GM10248 (cell line): Measurements from ENCODE around the gene TARM1.
A peak's percentile ranks its signal among the peaks of the same experiment; 100 is the strongest.
"Not testable (repeated sequence)": the region's sequence is repeated elsewhere in the genome, so short reads cannot be mapped to it uniquely, and the experiment has no call there.

Source experiments
- CTCF ChIA-PET: fragments of 300-600 bp; sonication (Branson Sonifier 250); formaldehyde crosslinking; extraction: SDS; loops from one replicate; lab custom pipeline; 2021; ENCODE audit warnings: antibody characterized with exemption; lab: Yijun Ruan, JAX
- POLR2A ChIA-PET: fragments of 350-650 bp; sonication (Branson Sonifier 250); formaldehyde crosslinking; extraction: SDS; loops from one replicate; lab custom pipeline; 2020; ENCODE audit warnings: antibody characterized with exemption; lab: Yijun Ruan, JAX
- DNase-seq: peaks from one replicate; pipeline ENCODE4 v3.0.0; 2012; ENCODE audit errors: extremely low spot score
- TF ChIP-seq, protein P1 (sequence below): IDR thresholded peaks from 2 replicates; pipeline ENCODE4 v1.5.1; 2012; ENCODE audit warnings: mild to moderate bottlenecking, low read depth; ENCODE audit errors: extremely low read depth, missing control alignments, control extremely low read depth

Gene TARM1

DNA sequence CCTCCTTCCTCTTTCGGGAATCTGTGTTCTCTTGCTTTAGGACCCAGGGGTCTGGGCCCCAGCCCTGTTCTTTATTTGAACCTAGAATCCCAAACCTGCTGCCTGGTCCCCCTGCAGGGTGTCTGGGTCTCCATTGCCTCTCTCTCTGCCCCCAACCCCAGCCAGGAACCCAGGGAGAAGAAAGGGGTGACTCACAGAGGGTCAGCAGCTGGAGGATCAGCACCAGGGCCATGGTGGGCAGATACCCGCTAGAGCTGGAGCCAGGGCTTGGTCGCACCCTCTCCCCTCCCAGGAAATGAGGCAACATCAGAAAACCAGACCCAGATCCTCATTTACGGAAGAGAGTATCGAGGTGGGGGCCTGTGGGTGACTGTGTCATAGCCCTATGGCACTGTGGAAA is 19.4 kb upstream of the TARM1 start, which contains the start of gene OSCAR:
Gene OSCAR, minus strand, starts transcription at position 243 of the 400 bp plus-strand sequence. Its CDS starts 11 bp downstream, at position 232.
- TF ChIP-seq, protein P1, sequence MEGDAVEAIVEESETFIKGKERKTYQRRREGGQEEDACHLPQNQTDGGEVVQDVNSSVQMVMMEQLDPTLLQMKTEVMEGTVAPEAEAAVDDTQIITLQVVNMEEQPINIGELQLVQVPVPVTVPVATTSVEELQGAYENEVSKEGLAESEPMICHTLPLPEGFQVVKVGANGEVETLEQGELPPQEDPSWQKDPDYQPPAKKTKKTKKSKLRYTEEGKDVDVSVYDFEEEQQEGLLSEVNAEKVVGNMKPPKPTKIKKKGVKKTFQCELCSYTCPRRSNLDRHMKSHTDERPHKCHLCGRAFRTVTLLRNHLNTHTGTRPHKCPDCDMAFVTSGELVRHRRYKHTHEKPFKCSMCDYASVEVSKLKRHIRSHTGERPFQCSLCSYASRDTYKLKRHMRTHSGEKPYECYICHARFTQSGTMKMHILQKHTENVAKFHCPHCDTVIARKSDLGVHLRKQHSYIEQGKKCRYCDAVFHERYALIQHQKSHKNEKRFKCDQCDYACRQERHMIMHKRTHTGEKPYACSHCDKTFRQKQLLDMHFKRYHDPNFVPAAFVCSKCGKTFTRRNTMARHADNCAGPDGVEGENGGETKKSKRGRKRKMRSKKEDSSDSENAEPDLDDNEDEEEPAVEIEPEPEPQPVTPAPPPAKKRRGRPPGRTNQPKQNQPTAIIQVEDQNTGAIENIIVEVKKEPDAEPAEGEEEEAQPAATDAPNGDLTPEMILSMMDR = no peak
- CTCF ChIA-PET = no interaction called here
- POLR2A ChIA-PET = no interaction called here
- DNase-seq = no peak

DNA sequence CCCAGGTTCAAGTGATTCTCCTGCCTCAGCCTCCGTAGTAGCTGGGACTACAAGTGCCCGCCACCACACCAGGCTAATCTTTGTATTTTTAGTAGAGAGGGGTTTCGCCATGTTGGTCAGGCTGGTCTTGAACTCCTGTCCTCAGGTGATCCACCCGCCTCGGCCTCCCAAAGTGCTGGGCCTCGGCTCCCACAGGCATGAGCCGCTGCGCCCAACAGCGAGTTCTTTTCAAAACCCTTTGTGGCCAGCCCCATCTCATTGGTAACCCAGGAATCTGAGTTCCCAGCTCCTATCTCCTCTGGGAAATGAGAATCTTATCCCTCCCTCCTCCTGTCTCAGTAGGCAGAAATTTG is 18.7 kb upstream of the TARM1 start:
- DNase-seq, POLR2A ChIA-PET, CTCF ChIA-PET: not testable (repeated sequence)

DNA sequence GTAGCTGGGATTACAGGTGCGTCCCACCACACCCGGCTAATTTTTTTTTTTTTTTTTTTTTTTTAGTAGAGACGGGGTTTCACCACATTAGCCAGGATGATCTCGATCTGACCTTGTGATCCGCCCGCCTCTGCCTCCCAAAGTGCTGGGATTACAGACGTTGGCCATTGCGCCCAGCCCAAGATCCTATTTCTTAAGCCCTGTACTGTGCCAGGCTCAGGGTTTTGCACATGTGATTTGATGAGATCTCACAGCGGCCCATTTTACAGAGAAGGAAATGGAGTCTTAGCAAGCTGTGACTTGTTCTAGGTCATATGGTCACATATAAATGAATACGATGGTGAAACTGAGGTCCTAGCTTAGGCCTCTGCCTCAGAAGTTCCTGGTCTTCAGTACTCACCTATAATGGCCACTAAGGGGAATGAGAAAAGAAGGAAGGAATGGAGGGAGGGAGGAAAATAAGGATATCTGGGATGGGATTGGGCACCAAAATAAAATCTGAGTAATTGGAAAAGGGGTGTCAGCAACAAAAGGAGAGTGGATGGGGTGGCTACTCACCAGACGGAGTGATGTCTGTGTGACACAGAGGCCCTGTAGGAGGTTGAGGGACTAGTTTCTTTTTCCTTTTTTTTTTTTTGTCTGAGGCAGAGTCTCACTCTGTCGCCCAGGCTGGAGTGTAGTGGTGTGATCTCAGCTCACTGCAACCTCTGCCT is 18.2 kb upstream of the TARM1 start:
- TF ChIP-seq, protein P1 = no peak
- CTCF ChIA-PET = no interaction called here
- POLR2A ChIA-PET = no interaction called here
- no peak for DNase-seq

DNA sequence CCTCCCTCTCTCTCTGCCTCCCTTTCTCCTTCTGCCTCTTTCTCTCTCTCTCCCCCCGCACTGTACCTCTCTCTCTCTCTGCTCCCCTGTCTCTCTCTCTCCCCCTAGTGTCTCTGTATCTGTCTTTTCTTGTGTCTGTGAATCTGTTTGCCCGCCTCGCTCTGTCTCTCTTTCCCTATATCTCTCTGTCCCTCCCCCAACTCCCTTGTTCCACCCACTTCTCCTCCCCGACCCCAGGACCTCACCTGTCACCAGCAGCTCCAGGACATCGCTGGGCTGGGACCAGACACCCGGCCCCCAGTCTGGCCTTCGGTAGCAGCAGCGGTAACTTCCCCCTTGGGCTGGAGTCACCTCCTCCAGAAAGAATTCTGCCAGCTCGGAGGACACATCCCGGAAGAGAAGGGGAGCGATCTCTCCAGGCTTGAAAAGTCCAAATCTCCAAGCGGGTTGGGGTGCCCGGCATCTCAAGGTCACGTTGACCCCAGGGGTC is 15.5 kb upstream of the TARM1 start:
- TF ChIP-seq, protein P1 = peak; percentile 20
- DNase-seq = peak; percentile 25
- ChIA-PET CTCF (interaction anchor here (1.0 to 2.1 kb wide), 2 partner anchors 73 to 304 kb away, joined by 3 to 6 read pairs; no protein-coding TSS in a partner anchor), POLR2A (interaction anchor here (0.7 kb wide), 1 partner anchor 1510 kb away, joined by 5 read pairs; no protein-coding TSS in a partner anchor)

DNA sequence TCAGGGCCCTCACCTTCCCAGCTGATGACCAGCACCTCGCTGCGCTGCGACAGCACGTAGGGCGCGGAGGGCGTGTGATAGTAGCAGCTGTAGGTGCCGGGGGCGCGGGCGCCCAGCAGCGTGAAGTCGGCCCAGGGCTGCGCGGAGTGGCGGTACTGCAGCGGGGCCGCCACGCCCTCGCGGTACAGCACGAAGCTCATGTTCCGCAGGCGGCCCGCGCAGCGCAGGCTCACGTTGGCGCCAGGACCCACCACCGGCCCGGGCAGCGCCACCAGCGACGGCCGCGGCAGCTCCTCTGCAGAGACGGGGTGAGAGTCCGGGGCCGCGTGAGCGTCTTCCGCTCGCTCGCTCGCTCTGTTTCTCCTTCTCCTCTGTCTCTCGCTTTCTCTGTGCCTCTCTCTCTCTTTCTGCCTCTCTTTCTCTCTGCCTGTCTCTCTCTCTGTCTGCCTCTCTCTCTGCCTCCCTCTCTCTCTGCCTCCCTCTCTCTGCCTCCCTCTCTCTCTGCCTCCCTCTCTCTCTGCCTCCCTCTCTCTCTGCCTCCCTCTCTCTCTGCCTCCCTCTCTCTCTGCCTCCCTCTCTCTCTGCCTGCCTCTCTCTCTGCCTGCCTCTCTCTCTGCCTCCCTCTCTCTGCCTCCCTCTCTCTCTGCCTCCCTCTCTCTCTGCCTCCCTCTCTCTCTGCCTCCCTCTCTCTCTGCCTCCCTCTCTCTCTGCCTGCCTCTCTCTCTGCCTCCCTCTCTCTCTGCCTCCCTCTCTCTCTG is 14.9 kb upstream of the TARM1 start:
- POLR2A ChIA-PET = not testable (repeated sequence)
- CTCF ChIA-PET = interaction anchor here (2.1 kb wide), 1 partner anchor 72 kb away, joined by 6 read pairs; no protein-coding TSS in a partner anchor
- peak; percentile 52 for DNase-seq

DNA sequence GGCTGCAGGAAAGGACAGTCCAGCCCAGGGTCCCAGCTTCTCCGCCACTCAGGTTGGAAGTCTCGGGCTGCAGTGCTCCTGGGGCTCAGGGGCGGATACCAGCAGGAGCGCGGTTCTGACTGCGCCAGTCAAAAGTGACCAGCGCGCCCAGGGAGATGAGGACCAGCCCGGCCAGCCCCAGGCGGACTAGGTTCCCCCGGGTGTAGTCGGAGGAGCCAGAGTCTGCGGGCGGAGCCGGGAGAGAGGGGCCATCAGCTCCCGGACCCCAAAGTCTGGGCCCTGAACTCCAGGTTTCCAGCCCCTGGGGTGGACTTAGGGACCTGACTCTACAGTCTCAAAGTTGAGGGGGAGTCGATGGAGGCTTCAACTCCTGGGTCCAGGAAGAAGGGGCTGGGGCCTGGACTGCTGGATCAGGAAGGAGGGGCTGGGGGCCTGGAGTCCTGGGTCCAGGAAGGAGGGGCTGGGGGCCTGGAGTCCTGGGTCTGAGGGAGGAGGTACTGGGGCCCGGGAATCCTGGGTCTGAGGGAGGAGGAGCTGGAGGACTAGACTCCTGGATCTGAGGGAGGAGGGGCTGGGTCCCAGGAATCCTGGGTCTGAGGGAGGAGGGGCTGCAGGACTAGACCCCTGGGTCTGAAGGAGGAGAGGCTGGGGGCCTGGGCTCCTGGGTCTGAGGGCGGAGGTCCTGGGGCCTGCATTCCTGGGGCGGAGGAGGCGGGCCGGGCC is 14.1 kb upstream of the TARM1 start:
- ChIA-PET POLR2A (no interaction called here), CTCF (interaction anchor here (2.1 kb wide), 1 partner anchor 71 kb away, joined by 6 read pairs; no protein-coding TSS in a partner anchor)
- DNase-seq = no peak
- TF ChIP-seq, protein P1 = no peak

DNA sequence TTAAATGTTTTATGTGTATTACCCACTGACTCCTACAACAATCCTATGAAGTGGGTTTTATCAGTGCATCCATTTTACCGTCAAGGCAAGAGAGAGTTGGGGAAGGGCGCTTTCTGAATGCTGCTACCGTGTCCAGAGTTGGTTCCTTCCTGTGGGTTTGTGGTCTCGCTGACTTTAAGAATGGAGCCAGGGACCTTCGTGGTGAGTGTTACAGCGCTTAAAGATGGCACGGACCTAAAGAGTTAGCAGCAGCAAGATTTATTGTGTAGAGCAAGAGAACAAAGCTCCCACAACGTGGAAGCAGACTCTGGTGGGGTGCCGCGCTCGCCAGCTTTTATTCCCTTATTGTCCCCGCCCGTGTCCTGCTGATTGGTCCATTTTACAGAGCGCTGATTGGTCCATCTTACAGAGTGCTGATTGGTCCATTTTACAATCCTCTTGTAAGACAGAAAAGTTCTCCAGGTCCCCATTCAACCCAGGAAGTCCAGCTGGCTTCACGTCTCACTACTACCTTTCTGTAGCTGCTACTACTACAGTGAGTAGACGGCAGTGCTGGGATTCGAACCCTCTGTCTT is 13.3 kb upstream of the TARM1 start:
- CTCF ChIA-PET = interaction anchor here (2.1 kb wide), 1 partner anchor 71 kb away, joined by 6 read pairs; no protein-coding TSS in a partner anchor
- DNase-seq = no peak
- TF ChIP-seq, protein P1 = no peak

More for the DNA sequence above, 13.3 kb upstream of the TARM1 start:
- POLR2A ChIA-PET = no interaction called here
